HK-2 (cell line): ENCODE measurements around the gene TNS3.
A peak's percentile ranks its signal among the peaks of the same experiment; 100 is the strongest.

Experiments
- DNase-seq: peaks from one replicate; pipeline ENCODE4 v3.0.0-alpha.2; 2018; ENCODE audit not compliant: unreplicated experiment

Gene TNS3

GRCh38 chr7:47303695-47304453 lies 278.0 kb downstream of the TNS3 start:
- DNase-seq: no peak

GRCh38 chr7:47303014-47303694 lies 278.8 kb downstream of the TNS3 start:
- no peak for DNase-seq

GRCh38 chr7:47302560-47302959 lies 279.4 kb downstream of the TNS3 start:
- no peak for DNase-seq

- no peak for DNase-seq
Measured at GRCh38 chr7:47301657-47302295, 280.1 kb downstream of the TNS3 start.

- DNase-seq: no peak
Measured at GRCh38 chr7:47301105-47301477, 280.8 kb downstream of the TNS3 start.

GRCh38 chr7:47300472-47301104 lies 281.3 kb downstream of the TNS3 start:
- DNase-seq: no peak

- DNase-seq: no peak
Measured at GRCh38 chr7:47299496-47299895, 282.4 kb downstream of the TNS3 start.

- no peak for DNase-seq
Measured at GRCh38 chr7:47298636-47299035, 283.3 kb downstream of the TNS3 start.

GRCh38 chr7:47297120-47297519 lies 284.8 kb downstream of the TNS3 start:
- no peak for DNase-seq

- no peak for DNase-seq
Measured at GRCh38 chr7:47295606-47296005, 286.3 kb downstream of the TNS3 start.

GRCh38 chr7:47294556-47295222 lies 287.2 kb downstream of the TNS3 start:
- DNase-seq: no peak

GRCh38 chr7:47293884-47294555 lies 287.9 kb downstream of the TNS3 start:
- DNase-seq: no peak

- no peak for DNase-seq
Measured at GRCh38 chr7:47292832-47293309, 289.0 kb downstream of the TNS3 start.

- peak; percentile 65 for DNase-seq
Measured at GRCh38 chr7:47291461-47292081, 290.3 kb downstream of the TNS3 start.

GRCh38 chr7:47290867-47291266 lies 291.0 kb downstream of the TNS3 start:
- no peak for DNase-seq

GRCh38 chr7:47290466-47290865 lies 291.4 kb downstream of the TNS3 start:
- DNase-seq: no peak

GRCh38 chr7:47288060-47288459 lies 293.9 kb downstream of the TNS3 start:
- DNase-seq: no peak

GRCh38 chr7:47285860-47286491 lies 295.9 kb downstream of the TNS3 start:
- no peak for DNase-seq

GRCh38 chr7:47284691-47285635 lies 296.9 kb downstream of the TNS3 start:
- DNase-seq: no peak
